Testis (tissue), 3 donors: ENCODE data around the gene LRMDA. TPM values are rescaled to one million over a fixed set of nuclear protein-coding genes. Genes with fewer than 3 reads are reported as not detected.

ENCODE experiments used
- DNase-seq: peaks from one replicate; pipeline ENCODE4 v3.0.0-alpha.2; 2019
- H3K27ac ChIP-seq, 2 donors: fragments of 200-600 bp; sonication (generic); one replicate each; pipeline ENCODE4 v1.5.1; 2019
- H3K27me3 ChIP-seq: fragments of 200-600 bp; sonication (generic); one replicate; pipeline ENCODE4 v1.5.1; 2019
- H3K36me3 ChIP-seq: fragments of 200-600 bp; sonication (generic); one replicate; pipeline ENCODE4 v1.5.1; 2017; ENCODE audit warnings: low read depth; ENCODE audit errors: missing control alignments
- H3K4me1 ChIP-seq: fragments of 200-600 bp; sonication (generic); one replicate; pipeline ENCODE4 v1.5.1; 2019
- H3K4me3 ChIP-seq, 2 donors: fragments of 200-600 bp; sonication (generic); one replicate each; pipeline ENCODE4 v1.5.1; 2017 to 2019
- H3K9me3 ChIP-seq: fragments of 200-600 bp; sonication (generic); one replicate; pipeline ENCODE4 v1.5.1; 2017
- POLR2A ChIP-seq: fragments of 450-650 bp; IDR thresholded peaks from one replicate; pipeline ENCODE4 v1.6.1; 2017; ENCODE audit warnings: antibody characterized with exemption, mild to moderate bottlenecking, moderate library complexity
- WGBS, 2 donors: methylation state at CpG; one replicate each; pipeline ENCODE4 v1.1.5; 2018; 5-methylcytosine and 5-hydroxymethylcytosine counted together
- intact Hi-C: fragments of 100-400 bp; cut with DNase I; formaldehyde crosslinking; loops from one replicate; pipeline ENCODE4 v1.15.1; 2023; ENCODE audit warnings: low total_unique reads
- polyA plus RNA-seq: library from polyadenylated mRNA; stranded (reverse); fragments of 350-450 nt; fragmentation: Illumina TruSeq; extraction: RNeasy Lipid Tissue Mini Kit (QIAGEN cat#74804); gene quantifications from one replicate; pipeline ENCODE4 v1.2.3, GENCODE V29; 2014; ENCODE audit warnings: low read depth, low replicate concordance; ENCODE audit not compliant: insufficient read depth
- total RNA-seq, 2 donors: library from RNA; depleted of rRNA; stranded (reverse); fragments of >200 nt; gene quantifications; one replicate each; pipeline ENCODE4 v1.2.3, GENCODE V29; 2016
- TF ChIP-seq, protein P1 (sequence below), 3 experiments: fragments of 450-650 bp in 2 of 3; fragments of 200-600 bp in 1 of 3; sonication (generic) in 1 of 3; IDR thresholded peaks; one replicate each; pipeline ENCODE4 v1.5.1; 2016 to 2019; ENCODE audit warnings: antibody characterized with exemption in 3 of 3, mild to moderate bottlenecking in 2 of 3, moderate library complexity in 1 of 3

Gene LRMDA
- total and polyA plus RNA-seq, 3 donors from 2014 or later, result 7.6 to 13.8 (median 10.6) TPM

DNA sequence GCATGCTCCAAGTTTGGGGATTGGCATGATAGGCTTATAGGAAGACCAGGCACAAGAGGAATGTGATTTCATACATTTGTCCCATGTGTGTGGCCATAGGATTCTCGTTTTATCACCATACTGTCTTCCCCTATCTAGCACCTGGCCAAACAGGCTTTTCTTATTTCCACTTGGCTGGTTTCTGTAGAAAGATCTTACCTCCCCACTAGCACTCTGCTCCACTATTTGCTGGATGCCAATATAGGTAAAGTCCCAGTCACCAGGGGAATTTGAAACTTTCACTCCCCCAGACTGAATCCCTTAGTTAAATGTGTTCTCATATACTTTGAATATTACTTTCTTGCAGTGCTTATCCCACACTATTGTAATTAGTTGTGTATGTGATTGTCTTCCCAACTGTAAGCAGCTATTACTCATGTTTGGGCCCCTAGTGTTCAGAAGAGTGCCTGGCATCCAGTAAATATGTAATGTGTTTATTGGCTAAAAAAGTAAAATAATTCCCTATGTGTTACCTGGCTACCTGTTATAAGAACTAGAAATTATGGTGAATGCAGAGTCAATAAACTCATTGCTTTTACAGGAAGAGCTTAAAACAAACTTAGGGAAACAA lies 109.0 kb downstream of the LRMDA start:
- intact Hi-C loops, result no loop called here
- H3K9me3 ChIP-seq, result no peaks in the 10 kb centered on the region
- H3K36me3 ChIP-seq, result no peaks in the 10 kb centered on the region
- H3K27me3 ChIP-seq, result no peaks in the 10 kb centered on the region
- no peak for DNase-seq
- WGBS, 2 donors, result 81 to 82% methylated on average over 1 of the region's 1 CpG
- H3K27ac ChIP-seq, result no peak overlapping the region
- TF ChIP-seq POLR2A, result no peak
- TF ChIP-seq, protein P1, sequence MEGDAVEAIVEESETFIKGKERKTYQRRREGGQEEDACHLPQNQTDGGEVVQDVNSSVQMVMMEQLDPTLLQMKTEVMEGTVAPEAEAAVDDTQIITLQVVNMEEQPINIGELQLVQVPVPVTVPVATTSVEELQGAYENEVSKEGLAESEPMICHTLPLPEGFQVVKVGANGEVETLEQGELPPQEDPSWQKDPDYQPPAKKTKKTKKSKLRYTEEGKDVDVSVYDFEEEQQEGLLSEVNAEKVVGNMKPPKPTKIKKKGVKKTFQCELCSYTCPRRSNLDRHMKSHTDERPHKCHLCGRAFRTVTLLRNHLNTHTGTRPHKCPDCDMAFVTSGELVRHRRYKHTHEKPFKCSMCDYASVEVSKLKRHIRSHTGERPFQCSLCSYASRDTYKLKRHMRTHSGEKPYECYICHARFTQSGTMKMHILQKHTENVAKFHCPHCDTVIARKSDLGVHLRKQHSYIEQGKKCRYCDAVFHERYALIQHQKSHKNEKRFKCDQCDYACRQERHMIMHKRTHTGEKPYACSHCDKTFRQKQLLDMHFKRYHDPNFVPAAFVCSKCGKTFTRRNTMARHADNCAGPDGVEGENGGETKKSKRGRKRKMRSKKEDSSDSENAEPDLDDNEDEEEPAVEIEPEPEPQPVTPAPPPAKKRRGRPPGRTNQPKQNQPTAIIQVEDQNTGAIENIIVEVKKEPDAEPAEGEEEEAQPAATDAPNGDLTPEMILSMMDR (IDR thresholded peaks at IDR 0.05), result no peak
- no peaks in the 10 kb centered on the region for H3K4me1 ChIP-seq
- H3K4me3 ChIP-seq, result no peak overlapping the region

DNA sequence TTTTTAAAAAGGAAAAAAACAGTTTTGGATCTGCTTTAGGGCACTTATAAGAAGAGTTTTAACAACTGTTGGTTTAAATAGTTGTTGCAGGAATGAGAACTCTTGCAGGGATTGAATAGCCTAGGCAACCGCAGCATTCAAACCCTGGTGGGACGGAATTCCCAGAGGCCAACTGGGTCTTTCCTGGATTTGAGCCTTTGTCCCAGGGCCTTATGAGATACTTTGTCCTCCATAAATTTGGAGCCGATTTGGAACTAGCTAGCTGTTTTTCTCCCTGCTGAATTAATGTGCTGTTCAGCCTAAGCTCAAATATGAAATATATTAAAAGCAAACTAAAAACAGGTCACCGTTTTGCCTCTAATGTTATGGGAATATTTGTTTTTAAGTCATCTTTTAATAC lies 109.6 kb downstream of the LRMDA start:
- no peak for DNase-seq
- WGBS, 2 donors, result 59 to 70% methylated on average over 4 of the region's 4 CpGs
- intact Hi-C loops, result no loop called here

DNA sequence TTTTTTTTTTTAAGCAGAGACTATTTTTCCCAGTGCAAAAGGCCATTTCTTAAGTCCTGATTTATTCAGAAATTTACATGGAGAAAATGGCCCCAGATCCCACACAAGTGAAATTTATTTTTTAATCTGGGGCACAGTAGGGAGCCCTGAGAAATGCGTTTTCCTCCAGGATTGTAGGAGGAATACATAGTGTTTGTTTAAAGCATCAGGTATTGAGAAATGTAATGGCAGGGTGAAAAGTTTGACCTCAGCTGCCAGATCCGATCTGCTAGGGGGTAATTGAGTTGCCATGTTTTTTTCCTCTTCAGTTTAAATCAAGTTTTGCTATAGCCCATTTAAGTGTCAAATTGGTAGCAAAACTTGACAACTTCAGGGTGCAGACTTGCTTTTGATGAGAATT lies 110.0 kb downstream of the LRMDA start:
- Histone ChIP-seq H3K4me1 (no peaks in the 10 kb centered on the region), H3K27ac (no peak overlapping the region), H3K27me3 (no peaks in the 10 kb centered on the region), H3K36me3 (no peaks in the 10 kb centered on the region), H3K4me3 (no peak overlapping the region), H3K9me3 (no peaks in the 10 kb centered on the region)
- intact Hi-C loops, result no loop called here
- TF ChIP-seq, protein P1 (IDR thresholded peaks at IDR 0.05), result no peak
- no peak for TF ChIP-seq POLR2A
- DNase-seq, result no peak
- 74 to 87% methylated on average over 2 of the region's 2 CpGs for WGBS, 2 donors

More for the DNA sequence above, 109.6 kb downstream of the LRMDA start:
- H3K4me3 ChIP-seq, result no peak overlapping the region
- no peaks in the 10 kb centered on the region for H3K9me3 ChIP-seq
- H3K27me3 ChIP-seq, result no peaks in the 10 kb centered on the region
- H3K36me3 ChIP-seq, result no peaks in the 10 kb centered on the region
- no peak overlapping the region for H3K27ac ChIP-seq
- H3K4me1 ChIP-seq, result no peaks in the 10 kb centered on the region
- TF ChIP-seq POLR2A, result no peak
- TF ChIP-seq, protein P1 (IDR thresholded peaks at IDR 0.05), result no peak

DNA sequence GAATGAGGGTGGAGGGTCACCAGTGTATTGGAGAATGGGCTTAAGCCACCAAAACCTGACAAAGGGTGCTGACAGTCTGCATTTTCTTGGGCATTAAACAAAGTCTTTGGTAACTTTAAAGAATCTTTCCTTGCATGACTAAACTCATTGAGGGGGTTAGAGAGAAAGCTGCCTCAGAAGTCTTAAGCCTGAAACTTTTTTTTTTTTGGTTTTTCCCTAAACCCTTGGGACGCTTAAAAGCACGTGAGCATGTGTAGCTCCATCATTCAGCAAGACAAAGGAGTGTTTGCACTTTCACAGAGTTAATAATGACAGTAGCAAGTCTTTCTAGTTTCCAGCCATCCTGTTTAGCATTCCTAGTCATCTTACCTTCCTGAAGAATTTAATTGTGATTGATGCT lies 110.7 kb downstream of the LRMDA start:
- intact Hi-C loops, result no loop called here
- 77 to 88% methylated on average over 2 of the region's 2 CpGs for WGBS, 2 donors
- no peak overlapping the region for H3K4me3 ChIP-seq
- no peak for DNase-seq
- TF ChIP-seq POLR2A, result no peak
- TF ChIP-seq, protein P1 (IDR thresholded peaks at IDR 0.05), result no peak
- H3K36me3 ChIP-seq, result no peaks in the 10 kb centered on the region
- no peaks in the 10 kb centered on the region for H3K4me1 ChIP-seq
- no peaks in the 10 kb centered on the region for H3K27me3 ChIP-seq
- H3K9me3 ChIP-seq, result no peaks in the 10 kb centered on the region
- no peak overlapping the region for H3K27ac ChIP-seq

DNA sequence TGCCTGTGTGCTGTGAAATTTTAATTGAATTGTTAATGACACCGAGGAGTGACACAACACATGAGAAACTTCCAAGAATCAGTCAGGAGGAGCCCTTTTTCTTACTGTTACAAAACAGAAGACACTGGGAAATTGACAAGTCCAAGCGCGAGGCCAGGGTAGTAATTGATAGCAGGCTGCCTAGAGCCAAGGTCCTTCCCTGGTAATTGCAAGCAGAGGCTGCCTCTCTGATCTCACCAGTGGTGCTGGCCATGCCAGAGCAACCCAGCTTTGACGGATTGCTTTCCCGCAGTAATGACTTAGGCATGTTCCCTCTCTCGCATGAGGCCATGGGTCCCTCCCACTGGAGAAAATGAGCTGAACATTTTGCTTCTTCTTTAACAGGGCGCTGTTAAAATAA lies 111.5 kb downstream of the LRMDA start:
- no peaks in the 10 kb centered on the region for H3K9me3 ChIP-seq
- H3K4me1 ChIP-seq, result no peaks in the 10 kb centered on the region
- no peaks in the 10 kb centered on the region for H3K36me3 ChIP-seq
- intact Hi-C loops, result no loop called here
- H3K27ac ChIP-seq, result no peak overlapping the region
- peak; percentile 14 for DNase-seq
- no peak overlapping the region for H3K4me3 ChIP-seq
- WGBS, 2 donors, result 76% methylated on average over 7 of the region's 7 CpGs
- TF ChIP-seq, protein P1 (IDR thresholded peaks at IDR 0.05), result no peak
- TF ChIP-seq POLR2A, result no peak
- no peaks in the 10 kb centered on the region for H3K27me3 ChIP-seq
